ENCODE measurements around the gene IFI30. TPM values are rescaled to one million over a fixed set of nuclear protein-coding genes. Genes with fewer than 3 reads are reported as not detected.
A peak's percentile ranks its signal among the peaks of the same experiment; 100 is the strongest.

The IFI30 gene
- total and polyA plus RNA-seq, 2 experiments from 2014 or later, result 0.86 to 10.3 TPM

DNA sequence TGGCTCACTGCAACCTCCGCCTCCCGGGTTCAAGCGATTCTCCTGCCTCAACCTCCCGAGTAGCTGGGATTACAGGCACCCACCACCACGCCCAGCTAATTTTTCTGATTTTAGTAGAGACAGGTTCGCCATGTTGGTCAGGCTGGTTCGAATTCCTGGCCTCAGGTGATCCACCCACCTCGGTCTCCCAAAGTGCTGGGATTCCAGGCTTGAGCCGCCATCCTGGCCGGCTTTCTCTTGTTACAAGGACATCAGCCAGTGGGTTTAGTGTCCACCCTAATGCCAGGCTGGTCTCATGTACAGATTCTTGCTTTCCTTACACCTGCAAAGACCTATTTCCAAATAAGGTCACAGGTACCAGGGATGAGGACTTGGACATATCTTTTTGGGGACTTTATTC lies 13.8 kb upstream of the IFI30 start:
- H3K4me3 ChIP-seq, result no peak overlapping the region
- no peak overlapping the region for H3K9ac ChIP-seq
- H3K36me3 ChIP-seq (ENCODE audit: low read depth), result no peaks in the 10 kb centered on the region; the same call in 1 of the 2 replicates
- in situ Hi-C loops (cut with MboI), result no loop called here
- WGBS, 2 experiments (ENCODE audit: low coverage in 1 of 2, low lambda C conversion rate in 2 of 2, missing lambda C conversion rate in 2 of 2), result 83 to 88% methylated on average over 10 of the region's 10 CpGs
- no peaks in the 10 kb centered on the region for H3K4me1 ChIP-seq (ENCODE audit: insufficient read depth)
- H3K9me2 ChIP-seq (ENCODE audit: insufficient read depth), result no peaks in the 10 kb centered on the region
- no peak overlapping the region for H3K4me2 ChIP-seq (ENCODE audit: unreplicated experiment)
- peaks cover 8% of the 10 kb centered on the region; the same call in 1 of the 2 replicates for H3K79me2 ChIP-seq (ENCODE audit: insufficient read depth)
- no peak overlapping the region for H3K27ac ChIP-seq
- H2AFZ ChIP-seq, result no peak overlapping the region
- TF ChIP-seq EZH2phosphoT487 (IDR thresholded peaks at IDR 0.05; ENCODE audit: insufficient read depth, low read depth) (no peak), EZH2 (IDR thresholded peaks at IDR 0.05; ENCODE audit: insufficient read depth, poor library complexity, severe bottlenecking) (no peak)
- no peaks in the 10 kb centered on the region for H4K20me1 ChIP-seq (ENCODE audit: insufficient read depth)
- no peaks in the 10 kb centered on the region for H3F3A ChIP-seq (ENCODE audit: insufficient read depth)
- DNase-seq, result no peak
- no peaks in the 10 kb centered on the region for H3K9me3 ChIP-seq (ENCODE audit: low read depth)
- H3K27me3 ChIP-seq (replicated peaks; ENCODE audit: insufficient read depth), result no peaks in the 10 kb centered on the region

GRCh38 chr19:18160493-18160970 lies 13.1 kb upstream of the IFI30 start:
- WGBS, 2 experiments (ENCODE audit: low coverage in 1 of 2, low lambda C conversion rate in 2 of 2, missing lambda C conversion rate in 2 of 2), result 73 to 74% methylated on average over 13 of the region's 13 CpGs
- Histone ChIP-seq H3K27ac (no peak overlapping the region), H3K4me3 (no peak overlapping the region), H3K4me2 (ENCODE audit: unreplicated experiment) (no peak overlapping the region), H3K36me3 (ENCODE audit: low read depth) (peaks cover 1% of the 10 kb centered on the region; the same call in 1 of the 2 replicates), H3K79me2 (ENCODE audit: insufficient read depth) (peaks cover 1% of the 10 kb centered on the region; the same call in 1 of the 2 replicates), H3K9me2 (ENCODE audit: insufficient read depth) (no peaks in the 10 kb centered on the region), H3K9me3 (ENCODE audit: low read depth) (no peaks in the 10 kb centered on the region), H3K9ac (peak overlapping the region; percentile 65), H3K27me3 (replicated peaks; ENCODE audit: insufficient read depth) (no peaks in the 10 kb centered on the region), H3K4me1 (ENCODE audit: insufficient read depth) (no peaks in the 10 kb centered on the region), H3F3A (ENCODE audit: insufficient read depth) (no peaks in the 10 kb centered on the region), H4K20me1 (ENCODE audit: insufficient read depth) (no peaks in the 10 kb centered on the region), H2AFZ (no peak overlapping the region)
- TF ChIP-seq EZH2phosphoT487 (IDR thresholded peaks at IDR 0.05; ENCODE audit: insufficient read depth, low read depth), result no peak
- TF ChIP-seq EZH2 (IDR thresholded peaks at IDR 0.05; ENCODE audit: insufficient read depth, poor library complexity, severe bottlenecking), result no peak
- peak; percentile 30 for DNase-seq
- in situ Hi-C loops (cut with MboI), result no loop called here

- no peaks in the 10 kb centered on the region for H3F3A ChIP-seq (ENCODE audit: insufficient read depth)
- peak overlapping the region; percentile 65 for H3K9ac ChIP-seq
- H4K20me1 ChIP-seq (ENCODE audit: insufficient read depth), result no peaks in the 10 kb centered on the region
- H3K4me3 ChIP-seq, result peak overlapping the region; percentile 28; the same call in 1 of the 2 replicates
- H3K9me2 ChIP-seq (ENCODE audit: insufficient read depth), result no peaks in the 10 kb centered on the region
- H3K79me2 ChIP-seq (ENCODE audit: insufficient read depth), result no peaks in the 10 kb centered on the region
- in situ Hi-C loops (cut with MboI), result no loop called here
- H3K4me2 ChIP-seq (ENCODE audit: unreplicated experiment), result no peak overlapping the region
- 7 to 10% methylated on average over 26 to 43 of the region's 66 CpGs for WGBS, 2 experiments (ENCODE audit: low coverage in 1 of 2, low lambda C conversion rate in 2 of 2, missing lambda C conversion rate in 2 of 2)
- peak; percentile 79 for DNase-seq
- H2AFZ ChIP-seq, result no peak overlapping the region
- peaks cover 7% of the 10 kb centered on the region; the same call in 1 of the 2 replicates for H3K36me3 ChIP-seq (ENCODE audit: low read depth)
- H3K27ac ChIP-seq, result no peak overlapping the region
- H3K9me3 ChIP-seq (ENCODE audit: low read depth), result no peaks in the 10 kb centered on the region
- no peak for TF ChIP-seq EZH2 (IDR thresholded peaks at IDR 0.05; ENCODE audit: insufficient read depth, poor library complexity, severe bottlenecking)
- TF ChIP-seq EZH2phosphoT487 (IDR thresholded peaks at IDR 0.05; ENCODE audit: insufficient read depth, low read depth), result no peak
- no peaks in the 10 kb centered on the region for H3K4me1 ChIP-seq (ENCODE audit: insufficient read depth)
- no peaks in the 10 kb centered on the region for H3K27me3 ChIP-seq (replicated peaks; ENCODE audit: insufficient read depth)
Measured at GRCh38 chr19:18160971-18161635, 12.5 kb upstream of the IFI30 start.

DNA sequence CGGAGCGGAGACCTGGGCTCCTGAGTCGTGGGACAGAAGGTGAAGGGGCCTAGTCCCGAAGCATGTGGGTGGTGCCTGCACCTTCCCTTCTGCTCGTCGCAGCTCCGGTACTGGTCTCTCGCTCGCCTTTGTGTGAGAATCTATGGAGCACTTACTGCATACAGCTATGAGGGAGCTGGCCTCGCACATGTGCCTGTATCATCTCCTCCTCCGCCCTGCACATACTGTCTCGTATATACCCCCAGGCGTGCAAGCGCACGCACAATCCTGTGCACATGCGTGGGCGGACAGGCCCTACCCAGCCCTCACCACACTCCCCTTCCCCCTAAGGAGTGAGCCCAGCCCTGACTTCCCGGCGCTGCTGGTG lies 12.0 kb upstream of the IFI30 start:
- in situ Hi-C loops (cut with MboI), result no loop called here
- H2AFZ ChIP-seq, result no peak overlapping the region

More for the DNA sequence above, 12.0 kb upstream of the IFI30 start:
- peaks cover 7% of the 10 kb centered on the region; the same call in 1 of the 2 replicates for H3K36me3 ChIP-seq (ENCODE audit: low read depth)
- H3F3A ChIP-seq (ENCODE audit: insufficient read depth), result no peaks in the 10 kb centered on the region
- 56% methylated on average over 17 to 19 of the region's 19 CpGs for WGBS, 2 experiments (ENCODE audit: low coverage in 1 of 2, low lambda C conversion rate in 2 of 2, missing lambda C conversion rate in 2 of 2)
- no peak overlapping the region for H3K27ac ChIP-seq
- H4K20me1 ChIP-seq (ENCODE audit: insufficient read depth), result no peaks in the 10 kb centered on the region
- no peaks in the 10 kb centered on the region for H3K79me2 ChIP-seq (ENCODE audit: insufficient read depth)
- no peak overlapping the region for H3K9ac ChIP-seq
- no peaks in the 10 kb centered on the region for H3K27me3 ChIP-seq (replicated peaks; ENCODE audit: insufficient read depth)
- DNase-seq, result no peak
- no peak overlapping the region for H3K4me3 ChIP-seq
- no peaks in the 10 kb centered on the region for H3K9me3 ChIP-seq (ENCODE audit: low read depth)
- H3K4me2 ChIP-seq (ENCODE audit: unreplicated experiment), result no peak overlapping the region
- no peaks in the 10 kb centered on the region for H3K4me1 ChIP-seq (ENCODE audit: insufficient read depth)
- TF ChIP-seq EZH2 (IDR thresholded peaks at IDR 0.05; ENCODE audit: insufficient read depth, poor library complexity, severe bottlenecking) (no peak), EZH2phosphoT487 (IDR thresholded peaks at IDR 0.05; ENCODE audit: insufficient read depth, low read depth) (no peak)
- H3K9me2 ChIP-seq (ENCODE audit: insufficient read depth), result no peaks in the 10 kb centered on the region
